Fibroblast of skin of left biceps (primary cell): ENCODE measurements around the gene PFDN6.
A peak's percentile ranks its signal among the peaks of the same experiment; 100 is the strongest.
"Not testable (repeated sequence)": the region's sequence is repeated elsewhere in the genome, so short reads cannot be mapped to it uniquely, and the experiment has no call there.

ENCODE experiments used
- DNase-seq, 2 experiments: peaks; one replicate each; pipeline ENCODE4 v3.0.0-alpha.2; 2013; ENCODE audit warnings: low read depth in 2 of 2

PFDN6 gene

DNA sequence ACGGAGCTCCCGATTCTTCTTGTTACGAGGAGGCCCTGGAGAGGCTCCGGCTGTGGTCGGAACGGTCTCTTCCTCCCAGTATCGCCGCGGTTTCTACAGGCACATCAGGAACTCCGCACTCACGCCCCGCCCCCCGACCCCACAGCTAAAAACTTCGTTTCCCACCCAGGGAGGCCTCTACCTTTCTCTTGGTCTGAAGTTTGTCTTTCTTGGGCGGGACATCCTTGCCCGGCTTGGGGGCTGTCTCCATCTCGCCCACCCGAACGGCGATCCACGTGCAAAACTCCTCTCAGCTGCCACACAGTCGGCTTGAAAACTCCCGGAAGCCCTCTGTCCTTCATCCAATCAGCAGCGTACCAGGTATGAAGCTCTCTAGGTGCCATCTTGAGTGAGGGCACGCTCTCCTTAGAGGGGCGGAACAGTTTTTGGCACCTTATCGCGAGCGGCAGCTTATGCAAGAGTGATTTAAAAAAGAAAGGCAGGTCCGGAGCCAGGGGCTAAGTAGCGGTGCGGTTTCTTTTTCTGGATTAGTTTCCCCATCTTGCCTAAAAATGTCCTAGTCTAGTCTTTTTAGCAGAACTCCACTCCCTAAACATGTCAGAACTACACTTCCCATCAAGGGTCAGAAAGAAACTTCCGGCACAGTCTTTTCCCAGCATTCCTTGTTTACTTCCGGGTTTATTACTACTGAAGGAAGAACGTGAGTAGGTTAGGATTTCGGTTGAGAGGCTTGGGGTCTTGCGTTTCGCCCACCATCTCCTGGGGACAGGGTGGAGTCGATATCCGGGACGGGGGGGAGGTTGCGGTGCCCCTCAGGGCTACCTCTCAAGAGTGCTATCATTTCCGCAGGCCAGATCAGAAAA is at the start of gene PFDN6, which contains the start of gene WDR46:
Gene PFDN6, plus strand, starts transcription at position 681 of the 863 bp plus-strand sequence. CDS start 256 bp downstream, outside the sequence.
Gene WDR46, minus strand, starts transcription at position 319 of the 863 bp plus-strand sequence. Its CDS starts 69 bp downstream, at position 250.
- peak; percentile 59 to 67 for DNase-seq

- no peak for DNase-seq
These were observed 47.4 kb upstream of the PFDN6 start for GRCh38 chr6:33241968-33242367.

- DNase-seq: no peak
These were observed 45.9 kb upstream of the PFDN6 start for GRCh38 chr6:33243476-33243875.

- DNase-seq: peak; percentile 53 to 65
These were observed 41.3 kb upstream of the PFDN6 start for GRCh38 chr6:33247977-33248642.

- no peak for DNase-seq
These were observed 40.8 kb upstream of the PFDN6 start for GRCh38 chr6:33248643-33248931.

DNA sequence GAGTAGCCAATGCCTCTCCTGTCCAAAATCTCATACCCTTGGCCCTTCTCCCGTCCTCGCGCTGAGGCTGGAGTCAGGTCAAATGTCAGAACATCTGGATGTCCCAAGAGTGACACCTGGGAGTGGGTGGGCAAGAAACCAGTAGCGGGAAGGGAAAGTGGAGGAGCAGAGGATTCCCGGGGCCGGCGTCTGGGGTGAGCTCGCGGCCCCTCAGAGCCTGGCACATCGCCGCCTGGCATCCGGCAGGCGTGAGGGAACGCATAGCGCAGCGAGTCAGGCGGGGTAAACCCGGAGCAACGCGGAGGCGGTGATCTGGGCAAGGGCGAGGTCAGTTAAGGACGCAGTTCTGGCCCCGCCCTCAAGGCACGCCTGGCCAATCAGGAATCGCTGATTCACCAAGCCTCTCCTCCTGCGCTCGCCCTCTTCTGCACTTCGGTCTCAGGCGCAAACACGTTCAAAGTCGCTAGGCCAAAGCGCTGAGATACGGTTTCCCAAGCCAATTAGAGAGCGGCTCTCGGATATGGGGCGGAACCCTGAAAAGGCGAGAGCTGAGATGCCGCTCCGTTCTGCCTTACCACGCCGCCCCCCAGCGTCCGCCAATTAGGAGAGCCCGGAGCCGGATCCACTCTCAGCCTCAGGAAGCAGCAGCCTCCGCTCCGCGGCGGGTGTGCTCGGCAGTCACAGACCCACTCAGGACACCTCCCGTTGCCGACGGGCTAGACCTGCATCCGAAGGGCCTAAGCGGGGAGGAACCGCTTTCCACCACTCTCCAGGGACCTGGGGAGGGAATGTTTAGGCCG is 40.3 kb upstream of the PFDN6 start:
- peak; percentile 98 to 99 for DNase-seq

DNA sequence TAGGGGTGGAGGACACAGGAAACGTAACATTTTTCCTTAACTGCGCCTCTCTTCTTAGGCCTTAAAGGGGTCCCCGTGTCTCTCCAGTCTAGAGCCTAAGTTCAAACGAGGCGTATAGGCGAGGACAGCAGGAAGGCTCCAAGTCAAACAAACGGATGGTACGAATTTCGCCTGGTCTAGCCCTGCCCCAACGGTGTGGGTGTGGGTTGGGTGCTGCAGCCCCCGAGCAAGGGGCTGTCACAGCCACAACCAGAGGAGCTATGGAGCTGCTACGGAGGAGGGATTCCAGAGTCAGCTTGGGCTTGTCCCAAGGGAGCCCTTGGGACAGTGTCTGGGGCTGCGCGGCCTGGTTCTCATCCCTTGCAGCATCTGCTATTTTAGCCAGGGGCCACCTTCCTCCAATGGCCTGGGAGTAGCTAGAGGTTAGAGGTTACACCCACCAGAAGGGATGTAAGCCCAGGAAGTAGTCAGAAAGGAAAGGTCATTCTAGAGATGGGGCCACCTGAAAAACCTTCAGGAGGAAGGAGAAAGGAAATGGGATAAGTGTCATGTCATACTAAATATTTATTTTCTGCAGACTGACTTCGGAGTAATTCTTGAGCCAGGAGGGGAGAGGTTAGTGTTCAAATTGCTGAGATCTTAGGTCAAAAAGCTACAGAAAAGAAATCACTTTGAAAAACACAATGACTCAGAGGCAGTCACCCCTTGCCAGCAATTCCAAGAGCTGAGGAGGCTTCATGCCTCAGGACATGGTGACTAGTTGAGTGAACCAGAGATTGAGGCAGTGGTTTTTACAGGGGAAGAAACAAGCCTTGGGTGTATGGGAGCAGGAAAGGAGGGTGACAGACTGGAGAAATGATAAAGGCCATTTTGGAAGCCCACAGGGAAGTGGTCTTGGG is 39.4 kb upstream of the PFDN6 start:
- no peak for DNase-seq

DNA sequence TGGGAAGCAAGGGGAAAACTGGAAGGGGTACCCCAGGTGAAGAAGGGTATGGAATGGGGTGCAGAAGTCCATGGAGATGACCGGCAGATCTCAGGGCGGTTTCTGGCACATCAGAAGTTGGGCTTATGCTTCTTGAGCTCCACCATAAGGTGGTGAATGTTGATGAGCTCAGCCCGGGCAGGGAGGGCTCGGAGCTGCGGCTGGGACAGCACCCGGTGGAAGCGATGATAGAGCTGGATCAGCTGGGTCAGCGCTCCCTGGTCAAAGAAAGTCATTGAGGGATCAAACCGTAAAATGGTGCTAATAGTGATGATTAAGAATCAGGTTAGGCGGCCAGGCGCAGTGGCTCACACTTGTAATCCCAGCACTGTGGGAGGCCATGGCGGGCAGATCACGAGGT is 38.7 kb upstream of the PFDN6 start:
- no peak for DNase-seq

DNA sequence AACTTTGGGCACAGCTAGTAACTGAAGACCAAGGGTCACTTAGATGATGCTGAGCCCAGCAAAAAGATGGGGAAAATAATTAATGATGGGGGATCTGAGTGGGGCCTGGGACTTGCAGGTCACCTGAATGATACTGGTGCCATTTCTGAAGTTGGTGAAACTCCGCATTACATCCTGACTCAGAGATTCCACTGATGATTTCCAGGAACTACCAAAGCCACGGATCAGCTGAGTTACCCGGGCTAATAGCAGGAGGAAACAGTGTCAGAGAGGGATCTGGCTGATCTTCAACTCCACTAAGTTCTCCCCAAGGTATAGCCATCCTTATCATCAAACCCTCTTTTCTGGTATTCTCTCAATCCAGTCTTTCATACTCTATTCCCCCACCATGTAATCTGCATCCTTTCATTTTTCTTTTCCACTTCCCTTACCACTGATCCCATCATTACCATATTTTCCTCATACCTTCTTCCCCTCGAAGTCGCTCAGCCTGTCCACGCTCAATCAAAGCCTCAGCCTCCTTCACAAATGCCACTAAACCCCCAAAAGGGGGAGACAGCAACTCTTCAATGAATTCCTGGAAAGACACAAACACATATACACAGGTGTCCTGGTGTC is 37.9 kb upstream of the PFDN6 start:
- DNase-seq: no peak

DNA sequence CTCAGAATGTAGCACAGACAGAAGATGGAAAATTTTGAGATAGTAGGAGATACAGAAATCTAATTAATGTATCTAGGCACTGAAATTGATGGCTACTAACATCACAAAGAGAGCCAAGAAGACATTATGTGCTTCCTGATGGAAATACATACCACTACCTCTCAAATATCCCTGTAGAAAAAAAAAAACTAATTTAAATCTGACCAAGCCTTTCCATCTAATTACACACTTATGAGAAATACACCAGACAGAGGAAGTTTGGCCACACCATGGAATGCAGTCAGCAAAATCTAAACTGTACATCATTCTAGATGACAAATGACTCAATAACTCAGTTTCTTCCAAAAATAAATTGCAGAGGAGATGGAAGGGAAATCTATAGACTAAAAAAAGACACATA is 36.6 kb upstream of the PFDN6 start:
- DNase-seq: peak in 1 of 2 experiments; percentile 37

GRCh38 chr6:33254591-33254990 is 34.8 kb upstream of the PFDN6 start:
- DNase-seq: no peak

DNA sequence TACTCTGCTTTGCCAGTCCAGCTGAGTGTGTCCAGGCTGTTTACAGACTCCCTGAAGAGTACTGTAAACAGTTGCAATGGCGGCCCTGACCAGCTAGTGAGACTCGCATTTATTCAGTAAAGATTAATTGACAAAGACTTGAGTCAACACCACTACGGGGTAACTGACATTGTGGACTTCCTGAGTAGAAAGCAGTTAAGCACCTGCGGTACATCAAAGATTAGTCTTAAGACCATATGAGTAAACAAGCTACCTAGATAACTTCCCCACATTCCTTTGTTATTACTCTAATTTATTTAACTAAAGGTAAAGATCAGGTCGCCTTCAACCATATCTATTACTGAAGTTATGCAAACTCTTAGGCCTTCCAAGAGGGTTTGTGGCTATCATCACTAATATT is 30.4 kb upstream of the PFDN6 start:
- DNase-seq: no peak

DNA sequence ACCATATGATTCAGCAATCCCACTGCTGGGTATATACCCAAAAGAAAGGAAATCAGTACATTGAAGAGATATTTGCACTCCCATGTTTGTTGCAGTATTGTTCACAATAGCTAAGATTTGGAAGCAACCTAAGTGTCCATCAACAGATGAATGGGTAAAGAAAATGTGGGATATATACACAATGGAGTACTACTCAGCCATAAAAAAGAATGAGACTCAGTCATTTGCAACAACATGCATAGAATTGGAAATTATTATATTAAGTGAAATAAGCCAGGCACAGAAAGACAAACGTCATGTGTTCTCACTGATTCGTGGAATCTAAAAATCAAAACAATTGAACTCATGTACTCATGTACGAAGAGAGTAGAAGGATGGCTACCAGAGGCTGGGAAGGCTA is 26.9 kb upstream of the PFDN6 start:
- DNase-seq: not testable (repeated sequence)

DNA sequence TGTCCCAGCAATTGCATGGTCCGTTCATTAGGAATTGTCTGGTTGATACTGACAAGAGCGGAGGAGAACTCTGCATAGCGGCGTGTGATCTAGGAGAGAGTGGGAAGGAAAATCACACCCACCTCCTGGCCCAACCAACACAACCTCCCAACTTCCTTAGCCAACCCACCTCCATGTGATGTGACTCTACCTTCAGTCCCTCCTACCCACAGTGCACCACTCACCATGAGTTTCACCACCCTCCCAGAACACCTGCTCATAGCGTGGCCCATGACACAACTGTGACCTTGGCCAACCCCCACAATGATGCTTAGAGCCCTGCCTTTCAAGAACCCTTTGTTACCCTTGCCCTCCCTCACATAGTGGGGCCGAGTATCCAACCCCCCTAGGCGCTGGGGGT is 25.4 kb upstream of the PFDN6 start:
- no peak for DNase-seq

DNA sequence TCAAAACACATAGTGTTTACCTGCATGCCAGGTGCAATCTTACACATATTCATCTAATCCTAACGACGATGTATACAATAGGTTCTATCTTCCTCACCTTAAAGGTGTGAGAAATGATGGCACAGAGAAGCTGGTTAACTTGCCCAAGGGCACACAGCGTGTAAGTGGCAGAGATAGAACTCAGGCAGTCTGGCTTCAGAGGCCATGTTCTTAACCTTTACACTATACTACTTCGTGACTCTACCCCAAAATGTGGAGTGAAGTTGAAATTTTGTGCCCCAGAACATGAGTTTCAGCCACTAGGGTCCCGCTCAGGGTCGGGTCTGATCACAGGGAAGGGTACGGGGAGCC is 18.3 kb upstream of the PFDN6 start:
- no peak for DNase-seq

GRCh38 chr6:33271468-33272274 is 17.7 kb upstream of the PFDN6 start, which contains the start of the genes RPS18 and VPS52:
Gene RPS18, plus strand, starts transcription at chr6:33272075. Its CDS starts 45 bp downstream, at chr6:33272120.
Gene VPS52, minus strand, starts transcription at chr6:33271876. Its CDS starts 201 bp downstream, at chr6:33271675.
- DNase-seq: peak; percentile 98

- no peak for DNase-seq
These were observed 16.9 kb upstream of the PFDN6 start for GRCh38 chr6:33272275-33273128.

DNA sequence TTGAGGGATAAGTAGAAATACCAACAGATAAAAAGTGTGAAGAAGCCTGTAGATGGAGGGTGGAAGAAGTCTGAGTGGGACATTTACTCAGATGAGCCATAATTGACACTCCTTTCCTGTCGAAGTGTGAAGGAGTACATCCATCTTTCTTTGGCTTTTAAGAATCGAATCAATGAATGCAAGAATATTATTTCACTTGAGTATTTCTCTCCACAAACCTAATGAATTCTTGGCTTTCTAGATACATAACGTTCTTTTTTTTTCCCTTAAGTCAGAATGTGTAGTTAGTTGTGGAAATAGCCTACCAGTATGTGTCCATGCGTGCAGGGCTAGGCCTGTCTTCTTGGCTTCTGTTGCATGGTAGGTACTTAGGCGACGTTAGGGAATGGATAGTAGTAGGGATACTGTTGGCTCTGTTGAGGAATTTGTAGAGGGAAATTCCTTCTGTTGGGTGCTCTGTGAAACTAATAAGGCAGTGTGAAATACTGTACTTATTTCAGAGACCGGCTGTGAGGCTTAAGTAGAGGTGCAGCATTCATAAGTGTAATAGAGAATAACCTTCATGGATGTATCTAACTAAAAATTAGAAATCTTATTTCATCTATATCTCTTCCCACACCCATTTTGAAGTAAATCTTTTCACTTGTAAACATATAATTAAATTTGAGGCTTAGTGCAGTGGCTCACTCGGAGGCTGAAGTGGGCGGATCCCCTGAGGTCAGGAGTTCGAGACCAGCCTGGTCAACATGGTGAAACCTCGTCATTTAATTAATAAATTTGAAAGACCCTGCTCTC is 16.1 kb upstream of the PFDN6 start:
- DNase-seq: no peak
